NB4 (cell line): ENCODE data around the gene THAP7.

ENCODE experiments used
- CTCF ChIP-seq: IDR thresholded peaks from one replicate; pipeline ENCODE4 v1.5.1; 2012; ENCODE audit warnings: low read depth, low read length
- POLR2A ChIP-seq: IDR thresholded peaks from 2 replicates; pipeline ENCODE4 v1.6.1; 2011; ENCODE audit warnings: mild to moderate bottlenecking; ENCODE audit not compliant: insufficient read length; ENCODE audit errors: extremely low read depth

GRCh38 chr22:20989323-20990138 lies 12.4 kb downstream of the THAP7 start:
- TF ChIP-seq CTCF (no peak), POLR2A (no peak)
